Measurements from ENCODE around the gene DAG1. TPM values are rescaled to one million over a fixed set of nuclear protein-coding genes. Genes with fewer than 3 reads are reported as not detected.

The DAG1 gene
- total RNA-seq, 1 experiment from 2014 or later = 93.0 TPM

GRCh38 chr3:49427586-49427985 lies 42.5 kb upstream of the DAG1 start:
- Histone ChIP-seq H3K27ac (ENCODE audit: insufficient read length, low read depth, low read length) (no peak overlapping the region), H3K4me2 (ENCODE audit: insufficient read depth, insufficient read length, low read length) (no peak overlapping the region), H3K9ac (ENCODE audit: extremely low read depth, insufficient read length, low read length) (no peak overlapping the region), H3K14ac (ENCODE audit: insufficient read depth, low read length) (no peak overlapping the region), H3T11ph (ENCODE audit: low read length) (no peak overlapping the region), H4K8ac (replicated peaks; ENCODE audit: insufficient read length, low read depth, low read length) (no peak overlapping the region), H2AK5ac (ENCODE audit: insufficient read length, low read length) (no peak overlapping the region), H2BK5ac (ENCODE audit: insufficient read length, low read length) (no peak overlapping the region), H3K79me2 (ENCODE audit: insufficient read depth, low read length) (no peaks in the 10 kb centered on the region), H3K23me2 (ENCODE audit: insufficient read length, low read depth, low read length, poor library complexity, severe bottlenecking) (peaks cover 6% of the 10 kb centered on the region), H3K27me3 (ENCODE audit: insufficient read depth, low read length) (no peaks in the 10 kb centered on the region), H2BK15ac (ENCODE audit: low read depth, low read length) (no peak overlapping the region), H4K91ac (ENCODE audit: insufficient read length, low read depth, low read length) (no peak overlapping the region), H3K4ac (ENCODE audit: low read depth, low read length) (no peak overlapping the region), H2BK120ac (ENCODE audit: low read depth, low read length, poor library complexity, severe bottlenecking) (no peak overlapping the region), H4K20me1 (ENCODE audit: control insufficient read depth, insufficient read depth, insufficient read length) (no peaks in the 10 kb centered on the region), H3K18ac (ENCODE audit: insufficient read length, low read depth, low read length) (no peak overlapping the region), H2BK12ac (ENCODE audit: insufficient read length, low read depth, low read length) (no peak overlapping the region), H3K23ac (ENCODE audit: insufficient read length, low read depth, low read length) (no peak overlapping the region), H3K4me1 (ENCODE audit: insufficient read depth, low read length) (no peaks in the 10 kb centered on the region), H3K56ac (ENCODE audit: insufficient read length, low read depth, low read length) (no peak overlapping the region), H4K5ac (ENCODE audit: insufficient read length, low read depth, low read length) (no peak overlapping the region), H3K9me3 (ENCODE audit: control insufficient read depth, low read depth, low read length) (no peaks in the 10 kb centered on the region), H2BK20ac (ENCODE audit: low read depth, low read length, poor library complexity, severe bottlenecking) (no peak overlapping the region), H3K79me1 (ENCODE audit: insufficient read depth, low read depth, low read length, poor library complexity, severe bottlenecking) (no peaks in the 10 kb centered on the region), H2AFZ (ENCODE audit: low read length) (no peak overlapping the region)
- Mint-ChIP-seq H3K4me1 (peaks cover 8 to 10% of the 10 kb centered on the region in 2 experiments), H3K9me3 (no peaks in the 10 kb centered on the region), H3K27ac (no peak overlapping the region; a peak in 1 of 7 replicates), H3K36me3 (ENCODE audit: insufficient read depth in 1 of 3, low read depth in 3 of 3) (peaks cover 2 to 11% (median 10%) of the 10 kb centered on the region in 3 experiments; a peak in 5 of 7 replicates), H3K27me3 (ENCODE audit: low read depth) (no peaks in the 10 kb centered on the region), H3K4me3 (peak overlapping the region; percentile 78 to 95)
- WGBS (ENCODE audit: extremely low coverage, insufficient read length, low lambda C conversion rate) = no CpG with 5 or more reads among the region's 2 CpGs
- DNase-seq = no peak
- TF ChIP-seq CTCF (conservative IDR thresholded peaks at IDR 0.05) = no peak

All from H9 (cell line).